GM18519 (cell line): Measurements from ENCODE around the gene NDRG2.

Source experiments
- ATAC-seq: cut with Tn5 transposase; IDR thresholded peaks from one replicate; pipeline ENCODE4 v1.9.1; 2021; ENCODE audit warnings: mild to moderate bottlenecking, moderate library complexity; ENCODE audit not compliant: unreplicated experiment, low FRiP score

Gene NDRG2

DNA sequence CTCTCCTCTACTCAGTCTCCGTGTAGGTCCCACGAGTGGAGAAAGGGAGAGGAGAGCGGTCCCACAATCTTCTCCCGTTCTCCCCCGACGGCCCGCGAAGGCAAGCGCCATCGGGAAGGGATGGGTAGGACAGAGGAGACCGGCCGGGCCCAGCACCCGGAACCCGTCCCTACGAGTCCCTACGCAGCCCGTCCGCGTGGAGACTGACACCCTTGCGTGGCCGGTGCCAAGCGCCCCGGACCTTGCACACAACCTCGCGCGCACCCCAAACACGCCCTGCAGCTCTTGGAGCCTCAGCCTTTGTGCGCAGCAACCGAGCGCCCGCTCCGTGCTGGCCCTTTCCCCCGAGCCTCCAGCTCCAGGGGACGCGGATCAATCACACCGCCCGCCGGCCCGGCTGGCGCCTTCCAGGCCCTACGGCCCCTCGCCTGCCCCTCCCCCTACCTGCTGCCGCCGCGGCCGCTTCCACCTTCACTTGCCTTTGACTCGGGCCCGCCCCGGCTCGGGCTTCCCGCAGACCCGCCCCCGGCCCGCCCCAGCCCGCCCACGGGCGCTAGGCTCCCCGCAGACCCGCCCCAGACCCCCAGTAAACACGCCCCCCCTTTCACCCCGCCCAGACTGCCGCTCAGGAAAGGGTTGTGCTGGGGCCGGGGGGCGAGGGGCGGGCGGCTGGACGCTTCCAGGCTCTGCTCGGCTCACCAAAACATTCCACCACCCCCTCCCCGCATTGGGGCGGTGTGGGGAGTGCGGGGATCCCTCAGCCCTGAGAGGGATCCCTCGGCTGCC, at the start of gene NDRG2:
Gene NDRG2 (minus strand): TSS at position 477 of the 786 bp plus-strand sequence. CDS start 1,746 bp downstream, outside the sequence.
- no peak for ATAC-seq

DNA sequence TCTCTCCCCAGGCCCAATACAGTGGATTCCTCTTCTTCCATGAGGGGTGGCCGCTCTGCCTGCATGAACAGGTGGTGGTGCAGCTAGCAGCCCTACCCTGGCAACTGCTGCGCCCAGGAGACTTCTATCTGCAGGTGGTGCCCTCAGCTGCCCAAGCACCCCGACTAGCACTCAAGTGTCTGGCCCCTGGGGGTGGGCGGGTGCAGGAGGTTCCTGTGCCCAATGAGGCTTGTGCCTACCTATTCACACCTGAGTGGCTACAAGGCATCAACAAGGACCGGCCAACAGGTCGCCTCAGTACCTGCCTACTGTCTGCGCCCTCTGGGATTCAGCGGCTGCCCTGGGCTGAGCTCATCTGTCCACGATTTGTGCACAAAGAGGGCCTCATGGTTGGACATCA, 49.1 kb upstream of the NDRG2 start:
- no peak for ATAC-seq

DNA sequence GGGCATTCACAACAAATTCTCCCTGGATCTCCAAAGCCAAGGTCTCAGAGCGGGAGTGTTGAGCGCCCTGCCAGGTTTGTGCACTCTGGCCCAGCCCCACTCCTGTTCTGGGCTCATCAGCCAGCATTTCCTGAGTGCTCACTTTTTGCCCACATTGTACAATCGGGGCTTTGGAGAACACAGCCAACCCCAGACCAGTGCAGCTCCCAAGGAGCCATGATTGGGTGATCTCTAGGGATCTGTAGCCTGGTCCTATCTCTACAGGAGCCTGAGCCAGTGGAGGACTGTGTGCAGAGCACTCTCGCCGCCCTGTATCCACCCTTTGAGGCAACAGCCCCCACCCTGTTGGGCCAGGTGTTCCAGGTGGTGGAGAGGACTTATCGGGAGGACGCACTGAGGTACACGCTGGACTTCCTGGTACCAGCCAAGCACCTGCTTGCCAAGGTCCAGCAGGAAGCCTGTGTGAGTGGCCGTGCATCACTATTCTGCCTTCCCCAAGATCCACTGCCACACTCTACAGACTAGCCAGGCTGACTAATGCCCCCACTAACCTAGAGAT, 48.0 kb upstream of the NDRG2 start:
- ATAC-seq: no peak

DNA sequence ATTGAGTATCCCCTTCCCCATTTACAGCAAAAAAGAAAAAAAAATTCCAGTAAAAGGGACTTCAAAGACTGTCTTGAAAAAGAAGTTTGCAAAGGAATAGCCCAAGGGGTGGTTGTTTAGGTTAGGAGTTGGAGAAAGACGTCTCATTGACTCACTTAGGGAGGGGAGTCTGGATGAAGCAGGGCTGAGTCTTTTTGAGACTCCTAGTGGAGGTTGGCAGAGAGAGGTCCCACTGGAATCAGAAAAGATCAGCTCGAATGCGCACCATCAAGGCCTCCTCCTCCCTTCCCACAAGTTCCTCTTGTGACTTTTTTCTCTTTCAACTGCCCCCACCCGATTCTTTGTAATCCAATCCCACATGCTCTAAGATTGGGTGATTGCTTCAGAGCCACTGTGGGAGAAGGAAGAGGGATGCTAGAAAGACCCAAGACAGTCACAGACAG, 47.2 kb upstream of the NDRG2 start:
- ATAC-seq: no peak

DNA sequence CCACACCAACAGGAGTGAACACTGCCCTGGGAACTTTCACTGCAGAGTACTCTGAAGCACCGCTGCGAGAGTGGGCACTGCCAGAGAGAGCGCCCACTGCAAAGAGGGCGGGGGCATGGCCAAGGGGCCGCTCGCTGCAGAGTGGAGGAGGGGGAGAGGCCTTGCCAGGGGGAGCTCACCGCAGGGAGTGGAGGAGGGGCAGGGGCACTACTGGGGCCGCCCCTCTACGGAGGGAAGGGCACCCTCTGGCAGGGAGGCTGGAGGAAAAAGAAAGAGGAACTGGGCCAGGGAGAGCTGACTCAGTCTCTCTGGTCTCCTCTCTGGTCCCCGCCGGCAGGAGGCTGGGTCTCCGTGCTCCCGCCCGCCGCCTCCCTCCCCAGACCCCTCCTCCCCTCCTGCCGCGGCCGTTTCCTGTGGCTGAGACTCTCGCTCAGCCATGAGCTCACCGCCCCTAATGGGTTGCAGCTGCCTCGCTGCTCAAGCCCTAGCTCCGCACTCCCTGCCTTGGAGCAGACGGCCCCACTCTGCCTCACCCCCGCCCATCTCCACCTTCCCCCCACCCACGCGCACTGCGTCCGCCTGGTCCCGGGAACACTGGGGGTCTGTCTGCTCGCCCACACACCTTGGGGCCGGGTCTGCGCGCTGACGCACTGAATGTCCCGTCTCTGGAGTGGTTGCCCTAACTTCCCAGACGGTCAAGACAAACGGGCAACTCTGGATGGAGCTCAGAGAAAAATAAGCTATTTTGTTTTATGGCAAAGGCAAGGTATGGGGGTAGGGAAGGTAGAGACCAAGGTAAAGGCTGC, 46.6 kb upstream of the NDRG2 start:
- ATAC-seq: peak; percentile 56

DNA sequence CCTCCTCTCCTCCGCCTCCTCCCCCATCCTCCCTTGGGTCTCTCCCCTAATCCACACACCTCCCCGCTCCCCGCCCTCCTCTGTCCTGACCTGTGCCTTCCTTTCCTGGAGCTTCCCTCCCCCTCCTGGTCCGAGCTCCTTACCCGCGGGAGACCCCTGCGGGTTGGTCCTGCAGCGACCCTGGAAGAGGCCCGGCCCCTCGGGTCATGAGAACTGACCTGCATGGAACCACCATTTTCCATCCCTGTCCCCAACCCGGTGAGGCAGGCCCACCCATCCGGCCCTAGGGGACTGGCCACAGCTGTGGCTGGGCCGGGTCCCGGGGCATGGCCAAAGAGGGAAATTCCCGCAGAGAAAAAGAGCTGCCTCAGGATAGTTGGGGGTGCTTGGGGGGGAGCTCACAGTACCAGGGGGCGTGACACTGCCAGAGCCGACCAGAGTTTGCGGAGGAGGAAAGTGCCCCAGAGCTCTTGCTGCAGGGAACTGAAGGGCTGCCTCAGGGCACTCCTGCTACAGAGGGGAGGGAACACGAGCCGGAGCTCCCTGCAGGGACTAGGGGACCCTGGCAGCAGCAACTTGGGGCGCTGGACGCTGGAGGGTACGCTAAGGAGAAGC, 45.9 kb upstream of the NDRG2 start:
- ATAC-seq: no peak

DNA sequence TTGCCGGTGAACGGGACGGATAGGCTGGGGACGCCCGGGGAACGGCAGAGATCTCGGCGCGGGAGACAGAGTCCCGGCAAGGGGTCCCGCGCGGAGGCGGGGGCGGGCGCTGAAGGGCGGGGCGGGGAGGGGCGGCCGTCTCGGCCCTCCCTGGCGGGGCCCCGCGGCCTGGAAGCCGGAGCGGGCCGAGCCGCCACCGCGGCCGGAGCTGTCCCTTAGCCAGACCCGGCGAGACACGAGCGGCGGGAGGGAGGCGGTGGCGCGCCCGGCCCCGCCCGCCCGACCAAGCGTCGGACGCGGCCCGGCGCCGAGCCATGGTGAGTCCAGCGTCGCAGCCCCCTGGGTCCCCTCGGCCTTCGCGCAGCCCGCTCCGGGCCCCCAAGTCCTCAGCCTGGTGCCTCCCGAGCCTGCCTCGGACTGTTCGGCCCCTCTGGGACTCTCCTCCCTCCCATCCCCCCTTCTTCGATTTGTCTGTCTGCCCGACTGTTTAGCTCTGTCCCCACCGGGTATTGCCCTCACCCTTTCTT, 45.3 kb upstream of the NDRG2 start, which contains the start of gene ARHGEF40:
Gene ARHGEF40 (plus strand): TSS at position 222 of the 527 bp plus-strand sequence. CDS start 93 bp downstream, at position 315.
- ATAC-seq: no peak

DNA sequence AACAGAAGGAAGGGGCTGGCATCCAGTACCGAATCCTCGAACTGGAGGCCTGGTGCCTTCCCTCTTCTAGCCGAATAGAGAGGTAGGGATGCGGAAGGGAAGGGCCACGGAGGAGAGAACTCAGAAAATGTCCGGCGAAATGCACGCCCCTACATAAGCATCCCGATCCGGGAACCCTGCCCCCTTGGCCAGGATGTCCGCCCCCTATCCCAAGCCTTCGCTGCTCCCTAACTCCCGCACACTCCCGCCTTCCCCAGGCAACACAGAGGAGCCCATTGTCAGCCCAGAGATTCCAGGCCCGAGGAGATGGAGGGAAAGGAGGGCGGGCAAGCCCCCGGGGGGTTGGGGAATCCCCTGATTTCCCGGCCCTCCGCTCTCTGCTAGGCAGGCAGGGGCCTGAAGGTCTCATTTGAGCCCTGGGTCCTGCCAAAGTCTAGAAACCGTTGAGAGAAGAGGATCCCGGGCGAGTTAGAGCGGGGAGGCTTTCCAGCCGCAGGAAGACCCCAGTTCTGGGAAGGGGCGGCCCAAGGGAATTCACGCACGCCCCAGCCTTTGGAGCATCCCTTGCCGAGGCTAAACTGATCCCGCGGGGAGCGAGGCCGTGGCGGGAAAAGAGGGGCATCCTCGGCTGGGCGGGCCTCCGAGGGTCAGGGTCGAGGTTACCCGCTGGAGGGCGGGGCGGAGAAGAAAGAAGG, 44.7 kb upstream of the NDRG2 start:
- ATAC-seq: no peak

DNA sequence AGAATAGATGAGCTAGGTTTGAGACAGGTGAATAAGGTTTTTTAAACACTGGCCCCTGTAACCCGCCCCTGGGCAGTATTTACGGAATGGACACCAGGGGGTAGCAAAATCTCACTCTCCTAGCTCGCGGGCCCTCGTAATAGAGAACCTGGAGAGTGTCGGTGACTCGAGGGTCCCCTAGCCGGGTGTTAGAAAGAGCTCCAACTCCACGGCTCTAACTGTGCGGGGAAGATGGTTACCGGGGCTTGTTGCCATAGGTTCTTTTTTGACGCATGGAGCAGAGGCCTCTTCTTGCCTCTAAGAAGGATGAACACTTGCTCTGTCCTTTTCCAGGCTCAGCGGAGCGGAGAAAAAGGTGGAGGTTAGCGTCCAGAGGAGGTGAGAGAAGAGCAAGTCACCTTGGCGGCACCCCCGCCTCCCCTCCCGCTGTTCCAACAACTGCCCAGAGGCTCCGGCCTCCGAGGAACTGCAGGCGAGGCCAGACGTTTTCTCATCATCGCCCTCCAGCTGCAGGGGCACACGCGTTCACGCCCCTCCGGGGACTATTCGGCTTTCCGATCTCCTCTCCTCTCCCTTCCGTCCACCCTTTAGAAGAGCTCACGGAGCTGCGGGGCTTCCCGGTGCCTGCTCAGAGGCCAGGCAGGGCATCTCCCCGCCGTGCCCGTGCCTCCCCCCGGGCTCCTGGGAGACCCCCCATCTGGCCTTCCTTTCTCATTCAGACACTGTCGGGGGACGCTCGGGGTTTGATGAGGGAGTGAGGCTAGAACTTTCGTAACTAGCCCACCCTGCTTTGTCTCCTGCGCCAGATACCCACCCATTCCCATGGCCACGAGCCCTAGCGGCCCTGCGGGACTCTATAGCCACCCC, 43.9 kb upstream of the NDRG2 start:
- no peak for ATAC-seq

DNA sequence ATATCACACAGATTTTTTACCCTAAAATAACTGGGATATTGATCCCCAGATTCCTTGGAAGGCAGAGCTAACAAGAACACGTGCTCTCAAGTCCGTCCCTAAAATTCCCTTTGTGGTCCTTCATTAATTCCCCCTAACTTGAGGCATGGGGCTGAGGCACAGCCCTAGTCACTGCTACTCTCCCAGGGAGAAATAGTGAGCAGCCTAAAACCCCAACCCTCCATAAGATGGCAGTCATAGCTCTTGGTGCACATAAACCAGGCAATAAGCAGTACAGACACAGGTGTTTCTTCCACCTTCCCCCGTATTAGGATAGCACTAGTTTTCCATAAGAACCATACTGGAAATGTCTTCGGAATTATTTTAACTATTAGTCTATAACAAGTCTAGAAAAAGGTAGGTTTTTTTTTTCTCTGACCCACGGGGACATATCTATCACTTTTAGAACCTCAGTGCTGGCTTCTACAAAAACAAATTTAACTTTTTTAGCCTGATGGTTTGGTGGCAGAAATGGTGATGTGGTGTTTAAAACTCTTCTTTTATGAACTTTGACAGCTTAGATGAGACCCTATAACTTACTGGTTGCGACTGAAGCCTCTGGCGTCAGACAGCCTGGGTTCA, 42.1 kb upstream of the NDRG2 start:
- no peak for ATAC-seq

DNA sequence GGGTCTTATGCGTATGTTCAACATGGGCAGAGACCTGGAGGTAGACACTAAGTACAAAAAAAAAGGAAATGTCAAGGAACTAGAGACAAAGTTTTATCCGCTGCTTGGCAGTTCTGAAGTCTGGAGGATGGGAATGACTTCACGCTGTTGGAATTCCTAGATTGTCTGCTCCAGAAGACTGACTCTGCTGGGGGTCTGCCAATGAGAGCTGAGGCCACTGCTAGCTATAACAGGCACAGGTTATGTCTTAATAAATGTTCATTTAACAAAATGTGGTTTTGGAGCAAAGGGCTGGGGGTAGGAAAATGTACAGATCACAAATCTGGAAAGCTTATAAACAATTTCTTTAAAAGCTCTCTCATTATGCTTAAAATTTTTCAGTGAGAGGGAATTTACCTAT, 38.6 kb upstream of the NDRG2 start:
- no peak for ATAC-seq

DNA sequence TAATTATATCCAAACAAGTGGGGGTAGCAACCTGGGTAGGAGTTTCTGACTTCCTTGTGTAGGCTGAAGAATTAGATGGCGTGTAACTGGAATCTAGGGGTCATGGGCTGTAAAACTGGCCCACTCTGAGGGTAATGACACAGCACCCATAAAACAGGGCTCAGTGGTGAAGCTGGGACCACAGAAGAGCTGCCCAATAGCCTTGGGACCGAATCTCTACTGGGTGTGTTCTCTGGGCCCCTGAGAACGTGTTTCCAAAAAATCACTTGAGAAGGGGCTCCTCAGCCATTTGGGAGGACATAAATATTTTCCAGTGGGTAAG, 36.4 kb upstream of the NDRG2 start:
- no peak for ATAC-seq

DNA sequence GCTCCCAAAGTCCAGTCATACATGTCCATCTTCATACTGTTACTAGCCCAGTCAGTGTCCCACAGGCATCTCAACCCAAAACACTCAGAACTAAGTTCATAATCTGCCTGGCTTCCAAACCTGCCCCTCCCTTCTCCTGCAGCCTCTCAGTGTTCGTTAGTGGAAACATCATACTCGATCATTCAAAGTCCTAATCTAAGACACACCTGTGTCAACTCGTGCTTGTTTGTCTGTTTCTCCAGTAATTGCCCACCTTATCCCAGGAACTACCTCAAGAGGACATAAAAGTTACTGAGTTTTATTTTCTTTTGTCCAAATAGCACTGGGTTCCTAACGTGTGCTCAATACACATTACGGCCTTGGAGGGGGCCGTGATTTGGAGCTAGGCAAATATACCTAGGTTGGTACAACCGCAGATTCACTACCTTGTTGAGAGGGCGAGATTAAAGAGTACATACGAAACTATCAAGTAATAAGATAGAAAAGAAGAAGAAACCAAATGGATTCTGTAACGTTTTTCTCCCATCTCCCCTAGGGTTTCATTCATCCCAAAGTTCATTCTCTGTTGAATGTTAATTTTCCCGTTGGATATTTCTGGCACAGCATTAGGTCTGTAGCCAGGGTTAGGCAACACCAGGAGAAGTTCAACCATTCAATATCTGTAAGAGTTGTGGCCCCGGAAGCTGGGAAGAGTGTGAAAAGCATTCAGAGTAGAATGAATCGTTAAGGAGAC, 35.9 kb upstream of the NDRG2 start:
- ATAC-seq: no peak

DNA sequence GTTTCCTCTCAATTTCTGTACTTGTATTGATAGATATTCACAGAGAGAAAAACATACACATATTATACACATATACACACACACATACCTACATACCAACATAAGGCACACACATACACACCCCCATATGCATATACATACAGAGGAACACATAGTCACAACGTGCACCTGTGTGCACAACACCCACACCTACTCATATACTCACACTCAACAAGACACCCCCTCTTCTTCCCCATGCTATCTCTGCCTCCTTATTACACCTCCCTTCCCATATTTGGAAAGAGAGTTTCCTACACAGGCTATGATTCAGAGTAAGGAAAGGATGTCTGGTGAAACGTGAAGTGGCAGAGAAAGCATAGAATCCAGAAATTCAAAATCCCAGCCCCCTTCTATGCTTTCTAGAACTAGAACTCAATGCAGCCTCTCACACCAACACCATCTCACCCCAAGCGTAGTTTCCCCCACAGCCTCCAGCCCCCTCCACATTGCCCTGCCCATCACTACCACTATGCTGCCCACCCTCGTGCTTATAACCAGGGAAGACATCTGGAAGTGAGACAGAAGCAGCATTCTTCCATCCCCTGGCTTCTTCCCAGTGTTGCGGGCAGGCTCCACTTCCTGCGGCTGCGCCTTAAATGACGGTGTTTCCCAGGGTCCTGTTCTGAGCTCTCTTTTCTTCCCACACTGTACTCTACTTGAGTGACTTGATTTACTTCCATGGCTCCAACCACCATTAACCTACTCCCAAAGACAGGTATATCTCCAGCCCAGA, 35.2 kb upstream of the NDRG2 start:
- no peak for ATAC-seq

DNA sequence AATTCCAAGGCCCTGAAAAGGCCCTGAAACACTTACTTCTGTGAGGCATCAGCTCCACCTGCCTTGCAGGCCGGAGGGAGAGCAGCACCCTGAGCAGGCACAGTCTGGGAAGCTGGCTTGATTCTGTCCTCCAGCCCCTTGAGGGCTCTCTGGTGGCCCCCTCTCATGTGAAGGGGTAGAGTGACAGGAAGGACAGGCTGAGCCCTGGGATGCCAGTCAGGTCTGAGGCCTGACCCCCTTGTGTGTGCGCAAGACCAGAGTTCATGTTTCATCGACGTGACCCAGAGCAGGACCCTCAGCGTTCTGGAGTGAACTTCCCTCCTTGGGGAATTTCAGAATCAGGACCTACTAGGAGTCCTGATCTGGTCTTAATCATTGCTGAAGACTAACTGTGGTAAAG, 34.0 kb upstream of the NDRG2 start:
- ATAC-seq: no peak

DNA sequence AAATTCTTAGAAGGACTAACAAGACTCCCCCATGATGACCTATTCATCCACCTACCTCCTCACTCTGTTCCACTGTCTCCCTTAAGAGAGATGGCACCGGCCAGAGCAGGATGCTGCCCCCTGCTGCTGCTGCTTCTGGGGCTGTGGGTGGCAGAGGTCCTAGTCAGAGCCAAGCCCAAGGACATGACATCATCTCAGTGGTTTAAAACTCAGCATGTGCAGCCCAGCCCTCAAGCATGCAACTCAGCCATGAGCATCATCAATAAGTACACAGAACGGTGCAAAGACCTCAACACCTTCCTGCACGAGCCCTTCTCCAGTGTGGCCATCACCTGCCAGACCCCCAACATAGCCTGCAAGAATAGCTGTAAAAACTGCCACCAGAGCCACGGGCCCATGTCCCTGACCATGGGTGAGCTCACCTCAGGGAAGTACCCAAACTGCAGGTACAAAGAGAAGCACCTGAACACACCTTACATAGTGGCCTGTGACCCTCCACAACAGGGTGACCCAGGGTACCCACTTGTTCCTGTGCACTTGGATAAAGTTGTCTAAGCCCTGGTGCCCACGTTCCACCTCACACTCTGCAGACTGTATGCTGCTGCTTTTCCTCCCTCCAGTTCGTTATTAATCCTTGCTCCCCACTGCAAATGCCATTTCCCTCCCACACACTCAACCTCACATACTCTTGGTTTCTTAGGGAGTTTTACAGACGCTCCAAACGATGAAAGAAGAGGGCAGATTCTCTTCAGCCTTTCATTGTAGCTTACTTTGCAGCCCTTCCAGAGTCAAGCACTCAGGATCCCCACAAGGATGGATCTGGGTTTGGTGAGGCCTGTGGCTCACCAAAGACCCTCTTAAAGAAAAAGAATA, 33.2 kb upstream of the NDRG2 start, which contains the start of gene RNASE8:
Gene RNASE8 (plus strand): TSS at position 20 of the 873 bp plus-strand sequence. CDS start 71 bp downstream, at position 91.
- ATAC-seq: no peak
